K562 (cell line): ENCODE data around the gene ZKSCAN1. TPM values are rescaled to one million over a fixed set of nuclear protein-coding genes. Genes with fewer than 3 reads are reported as not detected.

Experiments
- ATAC-seq: fragments of 200-7000 bp; cut with Tn5 transposase; 3 replicates; pipeline ENCODE4 v1.9.1; 2020; ENCODE audit warnings: moderate library complexity
- BruUV-seq: library from RNA; stranded (reverse); fragments of 400-500 nt; replicated peaks from 2 replicates; lab custom pipeline; 2021; lab: Mats Ljungman, UMichigan
- CTCF ChIA-PET: fragments of 300-600 bp; formaldehyde crosslinking; extraction: SDS; loops from one replicate; lab custom pipeline; 2021; ENCODE audit warnings: low intra/inter-chr PET ratio; lab: Yijun Ruan, JAX
- POLR2A ChIA-PET: fragments of 300-600, 350-650 bp; sonication (Branson Sonifier 250); formaldehyde crosslinking; extraction: SDS; loops from one replicate; lab custom pipeline; 2021; ENCODE audit warnings: antibody characterized with exemption, inconsistent platforms; lab: Yijun Ruan, JAX
- DNase-seq, 4 experiments: peaks; one replicate each; pipeline versions ENCODE4 v3.0.0 to v3.0.0-alpha.2; 2011 to 2018; ENCODE audit warnings: low spot score in 3 of 4, mixed read lengths in 3 of 4; ENCODE audit errors: extremely low read depth in 1 of 4
- FAIRE-seq: peaks from 2 replicates; lab custom pipeline; 2011; peaks lifted over from hg19 to GRCh38; lab: Jason Lieb, UNC
- H2AFZ ChIP-seq: 2 replicates; pipeline ENCODE4 v1.6.0; 2011; ENCODE audit warnings: low read depth, low read length, control low read depth, inconsistent platforms
- H3K27ac ChIP-seq: fragments of 200-600 bp; 3 replicates; pipeline ENCODE4 v1.8.0; 2011; ENCODE audit warnings: low read depth, mild to moderate bottlenecking, control low read depth, inconsistent platforms, low read length, moderate library complexity, mixed read lengths; ENCODE audit errors: extremely low read depth
- H3K27me3 ChIP-seq, 2 experiments: fragments of 300-600 bp in 1 of 2; 2 replicates in 1 of 2; 3 replicates in 1 of 2; pipeline versions ENCODE4 v1.6.0 to v1.8.0; 2011; ENCODE audit warnings: inconsistent platforms in 2 of 2, low read length in 2 of 2, mild to moderate bottlenecking in 1 of 2, mixed read lengths in 1 of 2, moderate library complexity in 1 of 2; ENCODE audit not compliant: control insufficient read depth in 2 of 2, insufficient read depth in 2 of 2
- H3K36me3 ChIP-seq: fragments of 300-600 bp; 3 replicates; pipeline ENCODE4 v1.8.0; 2011; ENCODE audit warnings: mild to moderate bottlenecking, low read length, inconsistent platforms; ENCODE audit not compliant: control insufficient read depth, insufficient read depth
- H3K4me1 ChIP-seq, 2 experiments: fragments of 200-600 bp in 1 of 2; replicated peaks in 1 of 2; 2 replicates in 1 of 2; 3 replicates in 1 of 2; pipeline versions ENCODE4 v1.5.1 to v1.8.0; 2011; ENCODE audit warnings: inconsistent platforms in 2 of 2, low read length in 2 of 2, mild to moderate bottlenecking in 1 of 2, mixed read lengths in 1 of 2, moderate library complexity in 1 of 2; ENCODE audit not compliant: control insufficient read depth in 2 of 2, insufficient read depth in 2 of 2
- H3K4me2 ChIP-seq: 2 replicates; pipeline ENCODE4 v1.6.1; 2011; ENCODE audit warnings: low read length, control low read depth, inconsistent platforms, mixed read lengths; ENCODE audit not compliant: insufficient read depth
- H3K4me3 ChIP-seq: fragments of 200-600 bp; sonication (generic), shearing (Covaris generic); 2 replicates; pipeline ENCODE4 v1.5.1; 2016; ENCODE audit warnings: control low read depth, inconsistent platforms
- H3K79me2 ChIP-seq: fragments of 200-600 bp; 3 replicates; pipeline ENCODE4 v1.8.0; 2011; ENCODE audit warnings: low read length, inconsistent platforms; ENCODE audit not compliant: control insufficient read depth, insufficient read depth
- H3K9ac ChIP-seq, 2 experiments: 2 replicates each; pipeline versions ENCODE4 v1.6.0 to v1.6.1; 2011; ENCODE audit warnings: low read depth in 2 of 2, low read length in 2 of 2, control low read depth in 1 of 2, inconsistent platforms in 1 of 2, mild to moderate bottlenecking in 1 of 2, mixed read lengths in 1 of 2; ENCODE audit not compliant: insufficient read depth in 1 of 2
- H3K9me1 ChIP-seq: one replicate; pipeline ENCODE4 v1.6.0; 2011; ENCODE audit warnings: inconsistent platforms, mild to moderate bottlenecking, low read length, moderate library complexity; ENCODE audit not compliant: control insufficient read depth, insufficient read depth
- H3K9me3 ChIP-seq: replicated peaks from 2 replicates; pipeline ENCODE4 v1.5.1; 2011; ENCODE audit warnings: low read depth, low read length, inconsistent platforms; ENCODE audit not compliant: control insufficient read depth, insufficient read depth
- H4K20me1 ChIP-seq: replicated peaks from 2 replicates; pipeline ENCODE4 v1.6.1; 2011; ENCODE audit warnings: low read length, inconsistent platforms, mixed read lengths; ENCODE audit not compliant: control insufficient read depth, insufficient read depth
- ETS2 ChIP-seq: IDR thresholded peaks from 2 replicates; pipeline ENCODE4 v1.6.1; 2016; ENCODE audit warnings: borderline replicate concordance, missing genetic modification characterization, mild to moderate bottlenecking, moderate library complexity, missing compliant biosample characterization; ENCODE audit not compliant: poor library complexity, severe bottlenecking
- RAD51 ChIP-seq: fragments of 450-650 bp; IDR thresholded peaks from 2 replicates; pipeline ENCODE4 v1.7.1; 2016; ENCODE audit warnings: low read depth, mild to moderate bottlenecking, borderline replicate concordance
- RBBP5 ChIP-seq: fragments of 200-600 bp; sonication (generic); IDR thresholded peaks from 2 replicates; pipeline ENCODE4 v1.6.1; 2012; ENCODE audit warnings: borderline replicate concordance, mild to moderate bottlenecking, low read length, control low read depth, inconsistent platforms; ENCODE audit not compliant: insufficient read depth, poor library complexity, severe bottlenecking
- TFE3 ChIP-seq: fragments of 450-650 bp; formaldehyde crosslinking; IDR thresholded peaks from 2 replicates; pipeline ENCODE4 v1.4.0; 2020; ENCODE audit warnings: mild to moderate bottlenecking, mixed read lengths
- THRB ChIP-seq: fragments of 450-650 bp; formaldehyde crosslinking; conservative IDR thresholded peaks from 2 replicates; pipeline ENCODE4 v1.4.0; 2022; ENCODE audit warnings: mild to moderate bottlenecking, missing genetic modification characterization
- U2AF2 ChIP-seq: fragments of 200-400 bp; formaldehyde crosslinking; optimal IDR thresholded peaks from 2 replicates; pipeline ENCODE3; 2017; ENCODE audit warnings: low read depth, mild to moderate bottlenecking, low read length
- ZNF512 ChIP-seq: IDR thresholded peaks from 2 replicates; pipeline ENCODE4 v1.6.1; 2016; ENCODE audit warnings: missing genetic modification characterization, missing compliant biosample characterization
- WGBS: fragments of 100-300 bp; shearing (Covaris generic); methylation state at CpG from one replicate; pipeline ENCODE4 v1.1.6; 2016; ENCODE audit warnings: low coverage, mixed read lengths; ENCODE audit not compliant: insufficient coverage; ENCODE audit errors: missing lambda C conversion rate; 5-methylcytosine and 5-hydroxymethylcytosine counted together
- in situ Hi-C: fragments of 300-500 bp; cut with MboI; formaldehyde crosslinking; loops from 4 replicates; pipeline ENCODE4 v1.15.0; 2018; ENCODE audit warnings: inconsistent platforms, mixed read lengths
- intact Hi-C: fragments of 100-400 bp; cut with micrococcal nuclease; formaldehyde crosslinking; loops from 2 replicates; pipeline ENCODE4 v1.14.2; 2022
- polyA plus RNA-seq, 8 experiments: library from polyadenylated mRNA; depleted of rRNA in 4 of 8; stranded (reverse) in 5 of 8; unstranded in 3 of 8; fragments of >200 nt; fragmentation: Nextera tagmentation in 2 of 8; fragmentation: Illumina TruSeq in 1 of 8; extraction: Ambion mirVana in 2 of 8; extraction: Trizol in 1 of 8; gene quantifications; 2 replicates each; pipeline versions ENCODE4 v1.2.1 to v1.2.3, GENCODE V29; 2011 to 2014; ENCODE audit warnings: inconsistent platforms in 1 of 8, missing spikeins in 1 of 8
- total RNA-seq, 7 experiments: library from RNA; depleted of rRNA in 6 of 7; stranded (reverse); fragments of >200 nt in 6 of 7; fragmentation: Illumina TruSeq in 2 of 7; extraction: Trizol in 2 of 7; gene quantifications; 2 replicates each; pipeline versions ENCODE4 v1.2.1 to v1.2.3, GENCODE V29; 2011 to 2021; ENCODE audit warnings: low replicate concordance in 1 of 7
- TF ChIP-seq, protein P1 (sequence below): fragments of 450-650 bp; IDR thresholded peaks from 2 replicates; pipeline ENCODE4 v1.6.1; 2016

ZKSCAN1 gene
- total and polyA plus RNA-seq, 9 of the 15 experiments (the other 6 are each of a cell fraction or from before 2014, with no cell fraction given): 5.3 to 43.0 (median 23.2) TPM

DNA sequence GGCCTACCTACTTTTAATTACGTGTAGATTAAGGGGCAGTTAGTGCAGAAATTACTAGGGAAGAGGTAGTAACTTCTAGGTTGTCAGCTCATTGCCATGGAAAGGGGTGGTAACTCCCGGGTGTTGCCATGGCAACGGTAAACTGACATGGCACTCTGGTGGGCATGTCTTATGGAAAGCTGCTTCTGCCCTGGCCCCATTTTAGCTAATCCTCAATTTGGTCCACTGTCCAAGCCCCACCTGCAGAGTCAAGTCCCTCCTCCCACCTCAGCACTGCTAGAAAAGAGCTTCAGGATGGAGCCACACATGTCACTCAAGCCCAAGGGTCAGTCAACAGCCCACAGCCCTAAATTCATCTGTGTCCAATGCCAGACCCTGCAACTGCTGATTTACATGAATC, 7.5 kb upstream of the ZKSCAN1 start (continued):
- TF ChIP-seq THRB (CRISPR knock-in tag) (no peak), RAD51 (no peak), RBBP5 (no peak), U2AF2 (no peak), ZNF512 (no peak)
- TF ChIP-seq, protein P1, sequence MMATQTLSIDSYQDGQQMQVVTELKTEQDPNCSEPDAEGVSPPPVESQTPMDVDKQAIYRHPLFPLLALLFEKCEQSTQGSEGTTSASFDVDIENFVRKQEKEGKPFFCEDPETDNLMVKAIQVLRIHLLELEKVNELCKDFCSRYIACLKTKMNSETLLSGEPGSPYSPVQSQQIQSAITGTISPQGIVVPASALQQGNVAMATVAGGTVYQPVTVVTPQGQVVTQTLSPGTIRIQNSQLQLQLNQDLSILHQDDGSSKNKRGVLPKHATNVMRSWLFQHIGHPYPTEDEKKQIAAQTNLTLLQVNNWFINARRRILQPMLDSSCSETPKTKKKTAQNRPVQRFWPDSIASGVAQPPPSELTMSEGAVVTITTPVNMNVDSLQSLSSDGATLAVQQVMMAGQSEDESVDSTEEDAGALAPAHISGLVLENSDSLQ: peak; percentile 83

GRCh38 chr7:100008525-100008924, 6.9 kb upstream of the ZKSCAN1 start:
- H3K27ac ChIP-seq: no peak overlapping the region
- H3K36me3 ChIP-seq: no peaks in the 10 kb centered on the region
- no peak for FAIRE-seq
- 6% methylated on average over 10 of the region's 10 CpGs for WGBS
- POLR2A ChIA-PET: interaction anchor here (0.7 to 0.8 kb wide), 2 partner anchors 9 to 19 kb away, joined by 3 to 4 read pairs; no protein-coding TSS in a partner anchor
- H3K9ac ChIP-seq: no peak overlapping the region
- TF ChIP-seq TFE3 (CRISPR knock-in tag) (peak; percentile 62), ETS2 (tag) (no peak)
- no peak overlapping the region for H3K4me2 ChIP-seq
- CTCF ChIA-PET: no interaction called here
- no peaks in the 10 kb centered on the region for H3K9me3 ChIP-seq
- no peaks in the 10 kb centered on the region for H3K79me2 ChIP-seq
- no peak overlapping the region for H2AFZ ChIP-seq
- no peak overlapping the region for H3K4me3 ChIP-seq
- no TSS peak for BruUV-seq
- peaks cover 5 to 7% of the 10 kb centered on the region in 2 experiments; a peak in 4 of 5 replicates for H3K4me1 ChIP-seq
- DNase-seq: no peak
- in situ Hi-C loops (no loop called here), intact Hi-C loops (no loop called here)
- no peaks in the 10 kb centered on the region for H4K20me1 ChIP-seq
- no peak for ATAC-seq
- peaks cover 36 to 61% of the 10 kb centered on the region in 2 experiments for H3K27me3 ChIP-seq
- H3K9me1 ChIP-seq: no peaks in the 10 kb centered on the region
